Peyer's patch (tissue), 4 donors: ENCODE results near the gene GFPT2.

ENCODE experiments used
- CTCF ChIP-seq, 6 experiments: fragments of 450-650 bp in 4 of 6; fragments of 200-600 bp in 2 of 6; sonication (generic) in 1 of 6; IDR thresholded peaks; one replicate each; pipeline ENCODE4 v1.5.1; 2017 to 2019; ENCODE audit warnings: antibody characterized with exemption in 6 of 6, mild to moderate bottlenecking in 3 of 6, moderate library complexity in 1 of 6
- POLR2A ChIP-seq, 2 donors: fragments of 450-650 bp; IDR thresholded peaks; one replicate each; pipeline ENCODE4 v1.5.1; 2017; ENCODE audit warnings: antibody characterized with exemption in 2 of 2, mild to moderate bottlenecking in 2 of 2, moderate library complexity in 2 of 2

GRCh38 chr5:180382926-180383325 lies 29.8 kb upstream of the GFPT2 start:
- TF ChIP-seq POLR2A (IDR thresholded peaks at IDR 0.05) (no peak), CTCF (IDR thresholded peaks at IDR 0.05) (no peak)
